NCI-H1436 treated with DMSO at 0.1 percent for 48 hours (cell line): ENCODE results near the gene KRTAP10-1.

Source experiments
- DNase-seq: peaks from one replicate; lab custom pipeline; 2025; lab: John Stamatoyannopoulos, UW

KRTAP10-1 gene

DNA sequence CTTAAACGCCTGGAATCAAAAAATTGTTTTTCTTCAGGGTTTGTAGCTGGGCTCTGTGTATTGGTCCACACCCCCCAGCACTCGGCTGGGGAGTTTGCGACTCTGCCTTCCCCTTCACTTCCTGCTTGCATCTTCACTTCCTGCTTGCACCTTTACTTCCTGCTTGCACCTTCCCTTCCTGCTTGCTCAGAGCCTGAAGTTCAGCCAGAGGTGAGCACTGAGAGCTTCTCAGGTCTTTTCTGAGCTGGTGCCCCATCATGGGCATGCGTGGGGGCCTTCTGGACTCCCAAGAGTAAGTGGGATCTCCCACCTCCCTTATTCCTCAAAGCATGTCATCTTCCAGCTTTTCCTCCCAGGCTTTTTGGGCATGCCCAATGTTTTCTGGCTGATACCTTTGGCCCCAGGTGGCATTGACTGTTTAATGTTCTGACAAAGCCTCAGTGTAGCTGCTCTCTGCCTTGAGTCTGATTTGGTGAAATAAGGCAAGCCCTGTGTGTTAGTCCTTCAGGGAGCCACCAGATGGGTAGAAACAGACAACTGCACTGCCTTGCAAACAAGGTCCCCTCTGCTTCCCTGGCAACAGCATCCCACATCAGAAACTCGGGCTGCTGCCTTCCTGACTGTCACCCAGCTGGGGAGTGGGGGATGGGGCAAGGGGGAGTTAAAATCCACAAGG lies 7.8 kb upstream of the KRTAP10-1 start:
- no peak for DNase-seq

GRCh38 chr21:44544566-44544965 lies 4.6 kb upstream of the KRTAP10-1 start:
- no peak for DNase-seq

DNA sequence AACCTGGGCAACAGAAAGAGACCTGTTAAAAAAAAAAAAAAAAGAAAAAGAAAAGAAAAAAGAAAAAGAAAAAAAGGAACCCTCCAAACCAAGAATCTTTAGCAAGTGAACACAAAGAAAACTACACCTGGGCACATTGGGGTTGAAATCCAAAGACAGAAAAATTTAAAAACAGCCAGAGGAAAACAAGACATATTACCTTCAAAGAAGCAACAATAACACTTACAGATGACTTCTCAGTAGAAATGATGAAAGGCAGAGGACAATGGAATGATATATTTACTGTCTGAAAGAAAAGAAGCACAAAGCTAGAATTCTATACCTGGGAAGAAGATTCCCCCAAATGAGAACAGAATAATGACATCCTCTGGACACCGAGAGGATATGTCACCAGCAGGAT lies 2.7 kb upstream of the KRTAP10-1 start:
- no peak for DNase-seq

DNA sequence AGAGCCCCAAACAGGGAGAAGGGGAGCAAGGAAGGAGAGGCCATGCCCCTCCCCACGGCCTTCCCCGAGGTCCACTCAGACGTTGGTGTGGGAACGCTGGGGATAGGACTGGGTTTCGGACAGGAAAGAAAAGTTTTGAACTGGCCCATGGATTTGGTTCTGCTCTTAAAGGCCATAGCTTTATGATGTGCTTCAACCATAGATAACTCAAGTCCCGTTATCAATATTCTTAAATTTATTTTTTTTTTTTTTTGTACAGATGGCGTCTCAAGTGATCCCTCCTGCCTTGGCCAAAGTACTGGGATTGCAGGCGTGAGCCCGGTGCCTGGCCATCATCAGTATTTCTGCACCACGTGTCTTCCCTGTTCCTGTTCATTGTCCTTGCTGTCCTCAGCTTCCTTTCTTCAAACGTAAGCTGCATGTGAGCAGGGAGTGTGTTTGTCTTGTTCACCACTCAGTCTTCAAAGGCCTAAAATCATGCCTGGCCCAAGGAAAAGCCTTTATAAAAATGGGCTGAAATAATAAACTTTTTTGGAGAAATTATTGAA lies 820 bp upstream of the KRTAP10-1 start:
- DNase-seq: no peak

- no peak for DNase-seq
Observed at GRCh38 chr21:44539046-44539445, 949 bp downstream of the KRTAP10-1 start.

GRCh38 chr21:44537930-44538911 lies 1.8 kb downstream of the KRTAP10-1 start:
- no peak for DNase-seq

- no peak for DNase-seq
Observed at GRCh38 chr21:44535963-44536362, 4.0 kb downstream of the KRTAP10-1 start.

- DNase-seq: no peak
Observed at GRCh38 chr21:44534688-44535087, 5.3 kb downstream of the KRTAP10-1 start.

GRCh38 chr21:44533891-44534627 lies 5.9 kb downstream of the KRTAP10-1 start:
- no peak for DNase-seq

DNA sequence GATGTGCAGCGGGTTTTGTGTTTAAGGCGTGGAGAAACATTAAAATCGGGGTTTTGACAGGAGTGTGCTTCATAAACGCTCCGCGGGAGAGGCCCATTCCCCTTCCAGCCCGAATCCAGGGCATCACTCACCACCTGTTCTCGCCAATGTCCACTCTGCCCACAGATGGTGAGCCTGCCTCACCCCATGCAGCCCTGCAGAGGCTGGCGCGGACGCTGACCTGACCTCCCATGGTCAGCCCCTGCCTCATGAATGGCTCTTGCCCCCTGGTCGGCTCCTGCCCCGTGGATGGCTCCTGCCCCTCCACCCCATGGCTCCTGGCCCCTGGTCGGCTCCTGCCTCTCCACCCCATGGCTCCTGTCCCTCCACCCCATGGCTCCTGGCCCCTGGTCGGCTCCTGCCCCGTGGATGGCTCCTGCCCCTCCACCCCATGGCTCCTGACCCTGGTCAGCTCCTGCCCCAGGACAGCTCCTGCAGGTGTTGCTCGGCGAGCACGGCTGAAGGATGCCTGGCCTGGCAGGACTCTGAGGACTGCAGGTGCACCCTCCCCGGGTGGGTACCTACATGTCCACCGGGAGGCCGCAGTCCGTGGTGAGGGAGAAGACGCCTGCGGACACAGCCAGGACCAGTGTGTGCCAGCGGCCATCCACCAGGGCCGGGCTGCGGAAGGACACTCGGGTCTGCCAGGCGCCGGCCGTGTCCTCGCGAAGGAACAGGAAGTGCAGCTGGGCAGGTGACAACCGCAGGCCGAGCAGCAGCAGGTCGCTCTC lies 6.7 kb downstream of the KRTAP10-1 start:
- DNase-seq: no peak

- no peak for DNase-seq
Observed at GRCh38 chr21:44532712-44533111, 7.3 kb downstream of the KRTAP10-1 start.

DNA sequence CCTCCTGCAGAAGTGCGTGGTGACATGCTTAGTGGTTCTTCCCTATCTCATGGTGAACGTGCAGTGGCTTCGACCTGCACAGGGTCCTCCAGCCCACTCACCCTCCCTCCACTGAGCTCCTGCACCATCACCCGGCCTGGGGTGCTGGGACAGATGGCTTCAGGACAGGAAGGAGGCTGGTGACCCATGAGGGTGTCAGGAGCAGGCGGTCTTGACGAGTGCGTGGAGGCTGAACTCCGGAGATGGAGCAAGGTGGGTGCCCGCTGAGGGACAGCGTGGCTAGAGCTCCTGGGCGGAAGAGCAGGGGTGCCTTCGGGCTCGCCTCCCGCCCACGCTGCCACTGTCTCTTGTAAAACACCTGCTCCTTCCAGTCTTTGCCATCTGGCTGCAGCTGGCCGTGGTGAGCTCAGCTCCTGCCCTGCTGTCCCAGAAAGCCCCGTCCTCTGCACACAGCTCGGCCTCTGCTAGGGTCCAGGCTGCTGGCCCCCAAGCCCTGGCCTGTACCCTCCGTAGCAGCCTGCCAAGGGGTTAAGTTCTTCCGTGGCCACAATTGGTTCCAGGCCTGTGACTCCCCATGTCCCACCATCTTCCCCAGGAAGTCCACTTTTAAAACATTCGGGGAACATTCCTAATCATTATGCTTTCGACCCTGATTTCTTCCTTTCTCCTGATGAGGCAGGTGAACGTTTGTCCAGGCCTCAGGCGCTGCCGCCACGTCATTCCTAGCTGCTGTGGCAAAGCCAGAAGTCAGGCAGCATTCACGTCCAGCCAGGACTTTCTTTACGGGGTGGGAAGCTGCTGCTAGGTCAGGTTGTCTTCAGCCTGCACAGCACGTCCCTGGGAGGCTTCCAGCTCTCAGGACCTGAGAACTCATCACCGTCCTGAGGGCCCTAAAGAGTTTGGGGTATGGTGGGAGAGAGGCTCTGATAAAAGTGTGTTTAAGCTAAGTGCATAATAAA lies 8.1 kb downstream of the KRTAP10-1 start:
- DNase-seq: no peak

DNA sequence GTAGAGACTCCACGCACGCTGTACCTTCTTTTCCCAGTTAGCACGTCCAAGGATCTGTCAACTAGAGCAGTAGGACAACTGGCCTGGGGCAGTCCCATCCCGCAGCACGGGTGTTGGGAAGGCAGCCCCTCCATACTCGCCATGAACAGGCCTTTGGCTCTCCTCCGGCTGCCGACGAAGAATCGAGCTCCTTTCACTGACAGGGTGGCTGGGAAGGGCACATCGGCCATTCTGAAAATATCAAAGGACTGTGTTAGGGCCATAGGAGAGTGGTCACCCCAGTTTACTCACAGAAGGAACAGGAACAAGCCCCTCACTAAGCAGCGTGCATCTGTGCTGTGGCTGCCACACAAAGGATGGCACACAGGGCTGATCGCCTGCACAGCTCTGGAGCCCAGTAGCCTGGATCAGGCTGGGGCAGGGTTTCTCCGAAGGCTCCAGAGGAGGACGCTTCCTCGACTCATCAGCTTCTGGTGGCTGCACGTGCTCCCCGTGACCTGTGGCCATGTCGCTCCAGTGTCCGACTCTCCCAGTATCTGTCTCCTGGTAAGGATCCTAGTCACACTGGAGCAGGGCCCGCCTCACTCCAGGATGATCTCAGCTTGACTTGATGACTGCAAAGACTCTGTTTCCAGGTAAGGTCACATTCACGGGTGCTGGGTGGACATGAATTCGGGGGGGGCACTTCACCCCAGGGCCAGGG lies 8.9 kb downstream of the KRTAP10-1 start:
- no peak for DNase-seq

DNA sequence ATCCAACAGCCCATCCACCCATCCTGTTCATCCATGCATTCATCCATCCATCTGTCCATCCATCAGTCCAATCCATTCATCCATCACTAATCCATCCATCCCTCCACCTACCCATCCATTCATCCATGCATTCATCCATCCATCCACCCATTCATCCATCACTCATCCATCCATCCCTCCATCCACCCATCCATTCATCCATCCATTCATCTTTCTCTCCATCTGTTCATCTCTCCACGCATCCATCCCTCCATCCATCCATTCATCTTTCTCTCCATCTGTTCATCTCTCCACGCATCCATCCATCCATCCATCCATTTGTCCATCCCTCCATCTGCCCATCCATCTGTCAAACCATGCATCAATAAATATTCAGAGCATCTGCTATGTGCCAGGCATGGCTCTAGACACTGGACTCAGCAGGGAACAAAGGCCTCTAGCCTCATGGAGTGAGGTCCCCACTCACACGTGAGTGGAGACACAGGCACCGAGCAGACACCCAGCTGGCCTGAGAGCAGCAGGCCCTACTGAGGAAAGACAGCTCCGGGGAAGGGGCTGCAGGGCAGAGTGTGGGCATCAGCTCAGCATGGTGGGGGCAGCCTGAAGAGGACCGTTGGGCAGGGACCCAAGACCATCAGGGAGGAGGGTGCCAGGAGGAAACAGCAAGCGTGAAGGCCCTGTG lies 9.6 kb downstream of the KRTAP10-1 start:
- DNase-seq: no peak

- DNase-seq: no peak
Observed at GRCh38 chr21:44529503-44530125, 10.4 kb downstream of the KRTAP10-1 start.

DNA sequence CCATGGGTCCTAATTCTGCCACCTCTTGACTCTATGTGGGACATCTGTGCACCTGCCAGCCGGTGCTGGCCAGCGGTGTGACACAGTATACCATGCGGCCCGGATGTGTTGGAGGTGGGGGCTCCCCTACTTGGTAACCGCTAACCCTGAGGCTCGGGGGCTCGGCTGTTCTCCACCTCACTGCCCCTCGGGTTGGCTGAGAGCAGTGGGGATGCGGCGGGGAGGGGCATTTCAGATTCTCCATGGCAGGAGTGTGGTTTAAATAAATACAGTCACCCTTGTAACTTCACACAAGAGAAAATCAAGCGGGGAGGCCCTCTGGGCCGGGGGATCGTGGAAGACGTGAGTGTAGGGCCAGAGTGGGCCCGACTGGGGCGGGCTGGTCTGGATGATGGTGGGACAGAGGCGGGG lies 11.0 kb downstream of the KRTAP10-1 start:
- DNase-seq: no peak

DNA sequence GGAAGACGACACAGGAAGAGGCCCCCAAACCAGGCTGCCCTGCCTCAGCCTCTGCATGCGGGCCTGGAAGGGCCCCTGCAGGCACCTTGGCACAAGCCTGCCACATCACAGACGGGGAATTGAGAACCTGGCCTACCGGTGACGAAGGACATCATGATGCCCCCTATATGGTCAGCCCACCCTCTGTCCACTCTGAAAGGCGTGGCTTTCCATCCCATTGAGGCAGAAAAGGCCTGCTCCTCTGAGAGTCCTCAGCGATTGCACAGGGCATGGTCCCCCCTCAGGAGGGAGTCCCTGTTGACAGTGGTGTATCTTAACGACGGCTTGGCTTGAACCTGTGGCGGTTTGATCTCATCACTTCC lies 11.4 kb downstream of the KRTAP10-1 start:
- DNase-seq: no peak

DNA sequence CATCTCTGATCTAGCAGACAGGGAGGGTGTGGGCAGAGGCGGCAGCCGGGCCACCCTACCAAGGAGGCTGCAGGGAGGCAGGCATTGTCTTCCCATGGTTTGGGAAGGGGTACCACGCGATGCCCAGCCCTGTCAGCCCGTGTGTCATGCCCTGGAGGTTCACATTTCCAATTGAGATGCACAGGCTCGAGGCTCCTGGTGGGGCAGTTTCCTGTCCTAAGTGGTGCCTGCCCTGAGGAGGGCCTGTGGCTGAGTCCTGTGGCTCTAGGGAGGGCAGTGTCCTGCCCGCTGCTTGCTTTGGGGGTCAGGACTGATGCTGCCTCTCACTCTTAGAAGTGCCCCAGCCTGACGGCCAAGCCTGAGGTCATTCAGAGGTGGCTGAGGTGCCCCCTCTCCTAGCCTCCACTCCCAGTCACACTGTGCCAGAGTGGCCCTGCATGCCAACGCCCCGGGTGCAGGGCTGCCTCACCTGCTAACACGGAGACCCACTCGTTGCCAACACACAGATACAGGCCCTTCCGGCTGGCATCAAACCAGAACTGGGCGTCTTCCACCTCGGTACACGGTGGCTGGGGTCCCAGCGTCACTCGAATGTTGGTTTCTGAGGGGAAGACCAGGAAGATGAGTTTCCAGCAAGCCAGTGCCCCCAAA lies 11.9 kb downstream of the KRTAP10-1 start:
- DNase-seq: no peak
